ENCODE measurements around the gene GALNS.

Gene GALNS

DNA sequence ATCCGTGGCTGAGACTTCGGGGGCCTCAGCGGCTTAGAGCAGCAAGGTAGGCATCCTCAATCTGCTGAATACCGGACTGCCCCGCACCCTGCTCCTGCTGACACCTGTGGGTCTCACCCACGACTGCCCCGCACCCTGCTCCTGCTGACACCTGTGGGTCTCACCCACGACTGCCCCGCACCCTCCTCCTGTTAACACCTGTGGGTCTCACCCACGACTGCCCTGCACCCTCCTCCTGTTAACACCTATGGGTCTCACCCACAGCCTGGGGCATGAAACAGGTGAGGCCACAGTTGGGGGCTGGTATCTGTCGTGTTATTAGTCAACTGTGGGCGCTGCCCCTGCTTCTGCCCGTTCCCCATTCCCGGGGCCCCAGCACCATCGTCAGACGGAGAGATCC, 46.0 kb upstream of the GALNS start:
- H3K27ac Mint-ChIP-seq: no peak overlapping the region
- H3K4me3 Mint-ChIP-seq: peak overlapping the region in 1 of 3 experiments; percentile 13
- no peaks in the 10 kb centered on the region for H3K27me3 Mint-ChIP-seq (ENCODE audit: low read depth)
- H3K4me1 Mint-ChIP-seq: peaks cover 5% of the 10 kb centered on the region
- H3K9me3 Mint-ChIP-seq: no peaks in the 10 kb centered on the region
- no peaks in the 10 kb centered on the region for H3K36me3 Mint-ChIP-seq (ENCODE audit: low read depth)
- TF ChIP-seq, protein P1, sequence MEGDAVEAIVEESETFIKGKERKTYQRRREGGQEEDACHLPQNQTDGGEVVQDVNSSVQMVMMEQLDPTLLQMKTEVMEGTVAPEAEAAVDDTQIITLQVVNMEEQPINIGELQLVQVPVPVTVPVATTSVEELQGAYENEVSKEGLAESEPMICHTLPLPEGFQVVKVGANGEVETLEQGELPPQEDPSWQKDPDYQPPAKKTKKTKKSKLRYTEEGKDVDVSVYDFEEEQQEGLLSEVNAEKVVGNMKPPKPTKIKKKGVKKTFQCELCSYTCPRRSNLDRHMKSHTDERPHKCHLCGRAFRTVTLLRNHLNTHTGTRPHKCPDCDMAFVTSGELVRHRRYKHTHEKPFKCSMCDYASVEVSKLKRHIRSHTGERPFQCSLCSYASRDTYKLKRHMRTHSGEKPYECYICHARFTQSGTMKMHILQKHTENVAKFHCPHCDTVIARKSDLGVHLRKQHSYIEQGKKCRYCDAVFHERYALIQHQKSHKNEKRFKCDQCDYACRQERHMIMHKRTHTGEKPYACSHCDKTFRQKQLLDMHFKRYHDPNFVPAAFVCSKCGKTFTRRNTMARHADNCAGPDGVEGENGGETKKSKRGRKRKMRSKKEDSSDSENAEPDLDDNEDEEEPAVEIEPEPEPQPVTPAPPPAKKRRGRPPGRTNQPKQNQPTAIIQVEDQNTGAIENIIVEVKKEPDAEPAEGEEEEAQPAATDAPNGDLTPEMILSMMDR (IDR thresholded peaks at IDR 0.05; ENCODE audit: unreplicated experiment in 3 of 3): no peak

- H3K4me1 Mint-ChIP-seq: peaks cover 5% of the 10 kb centered on the region
- no peak overlapping the region for H3K27ac Mint-ChIP-seq
- TF ChIP-seq, protein P1 (IDR thresholded peaks at IDR 0.05; ENCODE audit: unreplicated experiment in 3 of 3): no peak
Measured at GRCh38 chr16:88901718-88902337, 45.1 kb upstream of the GALNS start.

DNA sequence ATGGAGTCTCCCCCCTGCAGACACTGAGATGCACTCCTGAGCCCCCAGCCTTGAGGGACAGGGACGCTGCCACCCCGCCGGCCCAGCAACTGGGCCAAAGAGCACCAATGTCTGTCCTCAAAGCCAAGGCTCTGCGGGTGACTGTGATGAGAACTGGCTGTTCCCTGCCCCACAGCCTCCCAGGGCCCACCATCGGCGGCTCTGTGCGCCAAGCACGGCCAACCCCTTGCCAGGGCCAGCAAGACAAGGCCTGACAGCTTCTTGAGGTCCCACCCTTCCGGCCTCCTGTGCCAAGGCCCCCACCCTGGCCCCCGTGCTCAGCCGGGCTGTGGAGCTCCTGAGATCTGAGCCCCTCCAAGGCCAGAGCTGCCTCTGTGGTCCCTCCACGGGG, 43.9 kb upstream of the GALNS start:
- H3K36me3 Mint-ChIP-seq (ENCODE audit: low read depth): no peaks in the 10 kb centered on the region
- H3K4me3 Mint-ChIP-seq: no peak overlapping the region
- no peak overlapping the region for H3K27ac Mint-ChIP-seq
- no peaks in the 10 kb centered on the region for H3K27me3 Mint-ChIP-seq (ENCODE audit: low read depth)
- TF ChIP-seq, protein P1 (IDR thresholded peaks at IDR 0.05; ENCODE audit: unreplicated experiment in 3 of 3): no peak
- H3K9me3 Mint-ChIP-seq: no peaks in the 10 kb centered on the region
- peaks cover 5% of the 10 kb centered on the region for H3K4me1 Mint-ChIP-seq

More at GRCh38 chr16:88901718-88902337, 45.1 kb upstream of the GALNS start:
- no peaks in the 10 kb centered on the region for H3K9me3 Mint-ChIP-seq
- no peak overlapping the region for H3K4me3 Mint-ChIP-seq
- no peaks in the 10 kb centered on the region for H3K27me3 Mint-ChIP-seq (ENCODE audit: low read depth)
- no peaks in the 10 kb centered on the region for H3K36me3 Mint-ChIP-seq (ENCODE audit: low read depth)

- TF ChIP-seq, protein P1 (IDR thresholded peaks at IDR 0.05; ENCODE audit: unreplicated experiment in 3 of 3): no peak
- Mint-ChIP-seq H3K36me3 (ENCODE audit: low read depth) (no peaks in the 10 kb centered on the region), H3K27ac (no peak overlapping the region), H3K9me3 (no peaks in the 10 kb centered on the region), H3K27me3 (ENCODE audit: low read depth) (no peaks in the 10 kb centered on the region), H3K4me1 (peaks cover 5% of the 10 kb centered on the region), H3K4me3 (no peak overlapping the region)
Measured at GRCh38 chr16:88899901-88900661, 43.3 kb upstream of the GALNS start.

- no peaks in the 10 kb centered on the region for H3K27me3 Mint-ChIP-seq (ENCODE audit: low read depth)
- TF ChIP-seq, protein P1 (IDR thresholded peaks at IDR 0.05; ENCODE audit: unreplicated experiment in 3 of 3): no peak
- H3K27ac Mint-ChIP-seq: no peak overlapping the region
- no peaks in the 10 kb centered on the region for H3K36me3 Mint-ChIP-seq (ENCODE audit: low read depth)
- no peak overlapping the region for H3K4me3 Mint-ChIP-seq
- H3K4me1 Mint-ChIP-seq: peaks cover 7% of the 10 kb centered on the region
- no peaks in the 10 kb centered on the region for H3K9me3 Mint-ChIP-seq
Measured at GRCh38 chr16:88897696-88898425, 41.1 kb upstream of the GALNS start.
